ENCODE measurements around the gene KBTBD6.

- TF ChIP-seq REST (IDR thresholded peaks at IDR 0.05; ENCODE audit: low read depth): no peak
- no peak for TF ChIP-seq JUND (IDR thresholded peaks at IDR 0.05)
- no peak for TF ChIP-seq EZH2 (IDR thresholded peaks at IDR 0.05)
- no peak for TF ChIP-seq POLR2AphosphoS5 (IDR thresholded peaks at IDR 0.05; ENCODE audit: low read depth, low read length)
- TF ChIP-seq EZH2phosphoT487 (IDR thresholded peaks at IDR 0.05; ENCODE audit: borderline replicate concordance): no peak
- TF ChIP-seq CTCF (IDR thresholded peaks at IDR 0.05 in 2 of 3, conservative IDR thresholded peaks at IDR 0.05 in 1 of 3; ENCODE audit: borderline replicate concordance in 1 of 3, insufficient read depth in 1 of 3, low read depth in 2 of 3, low read length in 2 of 3): no peak
- no peak for TF ChIP-seq SP1 (IDR thresholded peaks at IDR 0.05; ENCODE audit: low read depth)
- TF ChIP-seq POLR2A (IDR thresholded peaks at IDR 0.05; ENCODE audit: borderline replicate concordance, extremely low read depth, insufficient read depth, insufficient read length): no peak
- no peak for TF ChIP-seq EGR1 (IDR thresholded peaks at IDR 0.05; ENCODE audit: low read depth)
- TF ChIP-seq, protein P1, sequence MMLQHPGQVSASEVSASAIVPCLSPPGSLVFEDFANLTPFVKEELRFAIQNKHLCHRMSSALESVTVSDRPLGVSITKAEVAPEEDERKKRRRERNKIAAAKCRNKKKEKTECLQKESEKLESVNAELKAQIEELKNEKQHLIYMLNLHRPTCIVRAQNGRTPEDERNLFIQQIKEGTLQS (IDR thresholded peaks at IDR 0.05): no peak
Measured at GRCh38 chr13:41139296-41139966, 6.8 kb upstream of the KBTBD6 start.
